ENCODE measurements around the gene SPSB1.

- no peak for TF ChIP-seq CTCF (IDR thresholded peaks at IDR 0.05 in 8 of 11, conservative IDR thresholded peaks at IDR 0.05 in 3 of 11)
- no peak for TF ChIP-seq POLR2A (IDR thresholded peaks at IDR 0.05)
Observed at GRCh38 chr1:9306006-9306405, 13.3 kb downstream of the SPSB1 start.

Data from spleen (tissue), 7 donors.